Bronchial smooth muscle cell (primary cell): ENCODE measurements around the gene LGALS9. TPM values are rescaled to one million over a fixed set of nuclear protein-coding genes. Genes with fewer than 3 reads are reported as not detected.

Source experiments
- total RNA-seq: library from RNA; depleted of rRNA; stranded (reverse); fragments of >200 nt; gene quantifications from 2 replicates; pipeline ENCODE4 v1.2.1, GENCODE V29; 2014

LGALS9 gene
- 0.16 and 0.60 TPM in 2 replicates for total RNA-seq

GRCh38 chr17:27630607-27631410 lies at the start of gene LGALS9:
Gene LGALS9, plus strand, starts transcription at chr17:27631188. Its CDS starts 78 bp downstream, at chr17:27631266.

Other genes with a start within 250 kb of the LGALS9 start
- 4.4 and 8.8 TPM in 2 replicates for gene KSR1, start 174.7 kb upstream of the LGALS9 start, total RNA-seq
- not detected in 2 replicates for gene NOS2, start 169.3 kb downstream of the LGALS9 start, total RNA-seq